Kidney (tissue), 14 donors: ENCODE data around the gene KLF2. TPM values are rescaled to one million over a fixed set of nuclear protein-coding genes. Genes with fewer than 3 reads are reported as not detected.

ENCODE experiments used
- DNase-seq, 5 donors: peaks; one replicate each; pipeline ENCODE4 v3.0.0-alpha.2; 2013 to 2020
- FAIRE-seq: peaks from 2 replicates; lab custom pipeline; 2012; peaks lifted over from hg19 to GRCh38; lab: Jason Lieb, UNC
- H3K27ac ChIP-seq, 2 donors: one replicate each; pipeline ENCODE4 v1.7.0; 2013; ENCODE audit warnings: low read depth in 2 of 2, low read length in 2 of 2, inconsistent platforms in 1 of 2
- H3K27me3 ChIP-seq: one replicate; pipeline ENCODE4 v1.7.1; 2013; ENCODE audit warnings: low read length, inconsistent platforms; ENCODE audit not compliant: control insufficient read depth, insufficient read depth
- H3K36me3 ChIP-seq, 3 donors: one replicate each; pipeline versions ENCODE4 v1.7.0 to v1.7.1; 2013; ENCODE audit warnings: low read length in 3 of 3, control low read depth in 1 of 3, inconsistent platforms in 1 of 3; ENCODE audit not compliant: insufficient read depth in 3 of 3, control insufficient read depth in 2 of 3
- H3K4me1 ChIP-seq, 3 donors: one replicate each; pipeline versions ENCODE4 v1.7.0 to v1.7.1; 2013; ENCODE audit warnings: low read length in 3 of 3, inconsistent platforms in 1 of 3, low read depth in 1 of 3; ENCODE audit not compliant: control insufficient read depth in 2 of 3, insufficient read depth in 2 of 3
- H3K4me3 ChIP-seq, 3 donors: one replicate each; pipeline versions ENCODE4 v1.7.0 to v1.8.1; 2013; ENCODE audit warnings: low read length in 3 of 3, control low read depth in 1 of 3, inconsistent platforms in 1 of 3
- H3K9ac ChIP-seq, 3 donors: one replicate each; pipeline versions ENCODE4 v1.7.0 to v1.7.1; 2013; ENCODE audit warnings: low read length in 3 of 3, control low read depth in 1 of 3, inconsistent platforms in 1 of 3
- H3K9me3 ChIP-seq, 3 donors: one replicate each; pipeline versions ENCODE4 v1.7.0 to v1.7.1; 2013; ENCODE audit warnings: low read length in 3 of 3, control low read depth in 1 of 3, inconsistent platforms in 1 of 3; ENCODE audit not compliant: control insufficient read depth in 2 of 3, insufficient read depth in 1 of 3
- CTCF ChIP-seq: IDR thresholded peaks from 3 replicates; pipeline ENCODE4 v1.5.1; 2012; ENCODE audit warnings: mild to moderate bottlenecking, moderate library complexity, borderline replicate concordance; ENCODE audit not compliant: insufficient read depth; ENCODE audit errors: extremely low read depth
- intact Hi-C: fragments of 100-400 bp; cut with DNase I; formaldehyde crosslinking; loops from one replicate; pipeline ENCODE4 v1.11.1; 2022
- polyA plus RNA-seq: library from polyadenylated mRNA; stranded (reverse); fragments of 350-450 nt; fragmentation: Illumina TruSeq; extraction: RNeasy Lipid Tissue Mini Kit (QIAGEN cat#74804); gene quantifications from one replicate; pipeline ENCODE4 v1.2.3, GENCODE V29; 2014; ENCODE audit warnings: low read depth, low replicate concordance; ENCODE audit not compliant: insufficient read depth
- total RNA-seq: library from RNA; stranded (reverse); fragmentation: NEBNext Ultra II Directional; extraction: Animal tissue kit (Norgen Biotek cat#: 25700); gene quantifications from one replicate; pipeline ENCODE4 v1.2.1, GENCODE V29; 2021
- donor health status: control.
- donor health status: control.
- donor health status: control.
- donor health status: control.
- donor health status: control.
- donor health status: DM: yes; HTN: yes; CAD: no.
- donor health status: Normal renal cell carcinoma (clear cell type).

Gene KLF2
- total and polyA plus RNA-seq, 2 donors from 2014 or later: 114 to 131 TPM

- Histone ChIP-seq H3K27me3 (no peaks in the 10 kb centered on the region), H3K4me1 (peaks cover 0 to 6% (median 0%) of the 10 kb centered on the region in 3 donors), H3K27ac (peak overlapping the region; percentile 89 to 90), H3K36me3 (peaks cover 0 to 4% (median 0%) of the 10 kb centered on the region in 3 donors), H3K9me3 (no peaks in the 10 kb centered on the region), H3K4me3 (peak overlapping the region; percentile 48 to 69 (median 68)), H3K9ac (peak overlapping the region; percentile 7 to 77 (median 55))
- intact Hi-C loops: no loop called here
- no peak for FAIRE-seq
- no peak for TF ChIP-seq CTCF
- peak; percentile 63 to 86 (median 79) for DNase-seq
These were observed 1.2 kb downstream of the KLF2 start for GRCh38 chr19:16325641-16326400.

- peak overlapping the region; percentile 7 to 77 (median 55) for H3K9ac ChIP-seq
These were observed 2.0 kb downstream of the KLF2 start for GRCh38 chr19:16326401-16327168.

GRCh38 chr19:16327169-16327475 lies 2.5 kb downstream of the KLF2 start:
- DNase-seq (no peak), FAIRE-seq (no peak)
- Histone ChIP-seq H3K4me1 (peaks cover 0 to 6% (median 0%) of the 10 kb centered on the region in 3 donors), H3K36me3 (peaks cover 0 to 4% (median 0%) of the 10 kb centered on the region in 3 donors), H3K9me3 (no peaks in the 10 kb centered on the region), H3K9ac (peak overlapping the region in 1 of 3 donors; percentile 77), H3K27me3 (no peaks in the 10 kb centered on the region), H3K4me3 (peak overlapping the region in 2 of 3 donors; percentile 68 to 69), H3K27ac (peak overlapping the region; percentile 89 to 90)
- TF ChIP-seq CTCF: no peak
- intact Hi-C loops: no loop called here

More at GRCh38 chr19:16326401-16327168, 2.0 kb downstream of the KLF2 start:
- Histone ChIP-seq H3K27me3 (no peaks in the 10 kb centered on the region), H3K36me3 (peaks cover 0 to 4% (median 0%) of the 10 kb centered on the region in 3 donors), H3K9me3 (no peaks in the 10 kb centered on the region), H3K27ac (peak overlapping the region; percentile 89 to 90), H3K4me1 (peaks cover 0 to 6% (median 0%) of the 10 kb centered on the region in 3 donors), H3K4me3 (peak overlapping the region; percentile 48 to 69 (median 68))
- peak in 1 of 5 donors; percentile 82 for DNase-seq
- no peak for TF ChIP-seq CTCF
- no peak for FAIRE-seq
- intact Hi-C loops: no loop called here
